WI38 (cell line): ENCODE measurements around the gene EDRF1.

Experiments used
- H3K4me3 ChIP-seq: 2 replicates; pipeline ENCODE4 v1.5.1; 2011; ENCODE audit warnings: low read depth, mild to moderate bottlenecking, control low read depth, low read length
- CTCF ChIP-seq: IDR thresholded peaks from 2 replicates; pipeline ENCODE4 v1.5.1; 2012; ENCODE audit warnings: low read depth, mild to moderate bottlenecking, control low read depth, low read length

The EDRF1 gene

GRCh38 chr10:125801574-125801973 is 82.1 kb downstream of the EDRF1 start:
- no peak overlapping the region for H3K4me3 ChIP-seq
- TF ChIP-seq CTCF, result no peak

GRCh38 chr10:125802131-125802530 is 82.6 kb downstream of the EDRF1 start:
- TF ChIP-seq CTCF, result no peak
- H3K4me3 ChIP-seq, result no peak overlapping the region

- no peak for TF ChIP-seq CTCF
- no peak overlapping the region for H3K4me3 ChIP-seq
These were observed 83.2 kb downstream of the EDRF1 start for GRCh38 chr10:125802739-125803138.

- no peak overlapping the region for H3K4me3 ChIP-seq
- TF ChIP-seq CTCF, result no peak
These were observed 88.5 kb downstream of the EDRF1 start for GRCh38 chr10:125808047-125808446.

GRCh38 chr10:125811251-125811650 is 91.7 kb downstream of the EDRF1 start:
- H3K4me3 ChIP-seq, result no peak overlapping the region
- TF ChIP-seq CTCF, result no peak

- H3K4me3 ChIP-seq, result no peak overlapping the region
- TF ChIP-seq CTCF, result no peak
These were observed 92.7 kb downstream of the EDRF1 start for GRCh38 chr10:125812128-125812750.
